Endothelial cell of umbilical vein (primary cell): ENCODE results near the gene ZNF892. TPM values are rescaled to one million over a fixed set of nuclear protein-coding genes. Genes with fewer than 3 reads are reported as not detected.
"Not testable (repeated sequence)": the region's sequence is repeated elsewhere in the genome, so short reads cannot be mapped to it uniquely, and the experiment has no call there.

Experiments used
- BruUV-seq: library from RNA; stranded (reverse); fragments of 400-500 nt; replicated peaks from 2 replicates; lab custom pipeline; 2021; lab: Mats Ljungman, UMichigan
- CTCF ChIA-PET: fragments of 300-600, 350-600 bp; sonication (Branson Sonifier 250); formaldehyde crosslinking; loops from one replicate; lab custom pipeline; 2021; ENCODE audit warnings: antibody characterized with exemption, inconsistent platforms; lab: Charles Lee
- POLR2A ChIA-PET: fragments of 300-600, 350-600 bp; sonication (Branson Sonifier 250); formaldehyde crosslinking; loops from one replicate; lab custom pipeline; 2021; ENCODE audit warnings: antibody characterized with exemption, inconsistent platforms; lab: Charles Lee
- DNase-seq: peaks from one replicate; pipeline ENCODE4 v3.0.0-alpha.2; 2011; ENCODE audit warnings: low read depth, low spot score
- FAIRE-seq: peaks from 2 replicates; lab custom pipeline; 2011; peaks lifted over from hg19 to GRCh38; lab: Jason Lieb, UNC
- H2AFZ ChIP-seq: 2 replicates; pipeline ENCODE4 v1.6.0; 2012; ENCODE audit warnings: low read depth, low read length, control low read depth, inconsistent platforms
- H3K27ac ChIP-seq: 2 replicates; pipeline ENCODE4 v1.5.1; 2011; ENCODE audit warnings: low read depth, mild to moderate bottlenecking, control low read depth, low read length, moderate library complexity; ENCODE audit not compliant: insufficient read depth
- H3K27me3 ChIP-seq, 2 experiments: 2 replicates each; pipeline versions ENCODE4 v1.6.0 to v1.6.1; 2011; ENCODE audit warnings: low read length in 2 of 2, mixed read lengths in 1 of 2; ENCODE audit not compliant: control insufficient read depth in 2 of 2, insufficient read depth in 2 of 2
- H3K36me3 ChIP-seq, 2 experiments: 2 replicates in 1 of 2; 3 replicates in 1 of 2; pipeline ENCODE4 v1.5.1; 2011; ENCODE audit warnings: low read length in 2 of 2, mild to moderate bottlenecking in 1 of 2, moderate library complexity in 1 of 2; ENCODE audit not compliant: control insufficient read depth in 2 of 2, insufficient read depth in 2 of 2; ENCODE audit errors: extremely low read depth in 1 of 2
- H3K4me1 ChIP-seq: 3 replicates; pipeline ENCODE4 v1.5.1; 2011; ENCODE audit warnings: mild to moderate bottlenecking, low read length; ENCODE audit not compliant: control insufficient read depth, insufficient read depth; ENCODE audit errors: extremely low read depth
- H3K4me2 ChIP-seq: 2 replicates; pipeline ENCODE4 v1.6.1; 2011; ENCODE audit warnings: low read length, control low read depth, mixed read lengths; ENCODE audit not compliant: insufficient read depth
- H3K4me3 ChIP-seq, 3 experiments: fragments of 200-600 bp in 1 of 3; sonication (generic), shearing (Covaris generic) in 1 of 3; replicated peaks in 1 of 3; 2 replicates each; pipeline ENCODE4 v1.5.1; 2011 to 2016; ENCODE audit warnings: control low read depth in 3 of 3, low read length in 3 of 3, mild to moderate bottlenecking in 2 of 3, inconsistent platforms in 1 of 3, low read depth in 1 of 3, moderate library complexity in 1 of 3; ENCODE audit not compliant: insufficient read depth in 1 of 3
- H3K79me2 ChIP-seq: 2 replicates; pipeline ENCODE4 v1.6.0; 2012; ENCODE audit warnings: low read length, inconsistent platforms; ENCODE audit not compliant: control insufficient read depth, insufficient read depth
- H3K9ac ChIP-seq: replicated peaks from 2 replicates; pipeline ENCODE3; 2011; ENCODE audit warnings: low read length, control low read depth; ENCODE audit not compliant: insufficient read depth; ENCODE audit errors: extremely low read depth
- H3K9me1 ChIP-seq: replicated peaks from 3 replicates; pipeline ENCODE4 v1.6.0; 2011; ENCODE audit warnings: mild to moderate bottlenecking, low read length; ENCODE audit not compliant: control insufficient read depth, insufficient read depth; ENCODE audit errors: extremely low read depth
- H3K9me3 ChIP-seq: replicated peaks from 2 replicates; pipeline ENCODE4 v1.5.1; 2012; ENCODE audit warnings: low read length, inconsistent platforms; ENCODE audit not compliant: control insufficient read depth, insufficient read depth
- H4K20me1 ChIP-seq: replicated peaks from 2 replicates; pipeline ENCODE3; 2011; ENCODE audit warnings: mild to moderate bottlenecking, low read length; ENCODE audit not compliant: control insufficient read depth, insufficient read depth; ENCODE audit errors: extremely low read depth
- dilution Hi-C: fragments of 300-500 bp; cut with MboI; formaldehyde crosslinking; loops from one replicate; pipeline ENCODE4 v1.15.0; 2019; ENCODE audit warnings: low sequenced_read_pairs; ENCODE audit not compliant: extremely low pct_ligation_motif_present
- intact Hi-C: fragments of 100-400 bp; cut with micrococcal nuclease; formaldehyde crosslinking; loops from one replicate; pipeline ENCODE4 v1.10.0; 2022
- polyA plus RNA-seq, 4 experiments: library from polyadenylated mRNA; depleted of rRNA in 3 of 4; stranded (reverse) in 3 of 4; unstranded in 1 of 4; fragments of >200 nt; gene quantifications; 2 replicates each; pipeline versions ENCODE4 v1.2.1 to v1.2.3, GENCODE V29; 2011 to 2012; ENCODE audit warnings: missing spikeins in 1 of 4
- total RNA-seq: library from RNA; stranded (reverse); gene quantifications from 2 replicates; pipeline ENCODE4 v1.2.3, GENCODE V29; 2021

The ZNF892 gene
- total and polyA plus RNA-seq, 2 donors (not counting 3 experiments of a cell fraction or from before 2014, with no cell fraction given), result 0.65 to 3.7 TPM

GRCh38 chr2:95242084-95242483 is 34.8 kb downstream of the ZNF892 start:
- POLR2A ChIA-PET, result not testable (repeated sequence)

More at GRCh38 chr2:95242084-95242483, 34.8 kb downstream of the ZNF892 start:
- H3K9me1 ChIP-seq, H3K4me3 ChIP-seq, H3K4me1 ChIP-seq, dilution Hi-C loops, H3K27ac ChIP-seq, H3K36me3 ChIP-seq, DNase-seq, FAIRE-seq, H2AFZ ChIP-seq, H3K9me3 ChIP-seq, H3K9ac ChIP-seq, H4K20me1 ChIP-seq, H3K27me3 ChIP-seq, BruUV-seq, intact Hi-C loops, H3K79me2 ChIP-seq, H3K4me2 ChIP-seq: not testable (repeated sequence)
- CTCF ChIA-PET, result interaction anchor here (1.2 kb wide), 1 partner anchor 11 kb away, joined by 6 read pairs; no protein-coding TSS in a partner anchor

Other genes starting within 250 kb of the ZNF892 start
- gene MAL, start 181.8 kb upstream of the ZNF892 start, total RNA-seq, result not detected in 2 replicates
- gene MAL, start 181.8 kb upstream of the ZNF892 start, polyA plus RNA-seq, result not detected in 2 replicates
- gene MRPS5, start 85.7 kb upstream of the ZNF892 start, total RNA-seq, result 59.7 and 62.8 TPM in 2 replicates
- 45.7 and 50.5 TPM in 2 replicates for gene MRPS5, start 85.7 kb upstream of the ZNF892 start, polyA plus RNA-seq
- 9.7 and 11.6 TPM in 2 replicates for gene ZNF514, start 47.7 kb upstream of the ZNF892 start, total RNA-seq
- gene ZNF514, start 47.7 kb upstream of the ZNF892 start, polyA plus RNA-seq, result 2.9 and 3.9 TPM in 2 replicates
- 4.2 and 4.4 TPM in 2 replicates for gene ZNF2, start 41.7 kb upstream of the ZNF892 start, total RNA-seq
- 2.1 and 2.2 TPM in 2 replicates for gene ZNF2, start 41.7 kb upstream of the ZNF892 start, polyA plus RNA-seq
- gene PROM2, start 66.9 kb downstream of the ZNF892 start, total RNA-seq, result 0.44 and 0.60 TPM in 2 replicates
- 0.10 and 0.39 TPM in 2 replicates for gene PROM2, start 66.9 kb downstream of the ZNF892 start, polyA plus RNA-seq
- gene KCNIP3, start 89.8 kb downstream of the ZNF892 start, total RNA-seq, result 0.21 and 0.62 TPM in 2 replicates
- gene KCNIP3, start 89.8 kb downstream of the ZNF892 start, polyA plus RNA-seq, result 0.08 and 0.12 TPM in 2 replicates
- 27.5 and 33.1 TPM in 2 replicates for gene FAHD2A, start 195.2 kb downstream of the ZNF892 start, total RNA-seq
- gene FAHD2A, start 195.2 kb downstream of the ZNF892 start, polyA plus RNA-seq, result 32.9 and 37.0 TPM in 2 replicates